Activated CD4-positive, alpha-beta T cell treated with anti-CD3 and anti-CD28 coated beads for 36 hours (primary cell): ENCODE data around the gene PRSS8. TPM values are rescaled to one million over a fixed set of nuclear protein-coding genes. Genes with fewer than 3 reads are reported as not detected.

Source experiments
- ATAC-seq: fragments of 200-7000 bp; cut with Tn5 transposase; one replicate; pipeline ENCODE4 v1.10.0; 2021; ENCODE audit warnings: mild to moderate bottlenecking, moderate library complexity
- CTCF ChIA-PET: fragments of 350-600 bp; sonication (Branson Sonifier 250); formaldehyde crosslinking; loops from one replicate; lab custom pipeline; 2021; ENCODE audit warnings: antibody characterized with exemption; lab: Charles Lee
- POLR2A ChIA-PET: fragments of 350-600 bp; sonication (Branson Sonifier 250); formaldehyde crosslinking; loops from one replicate; lab custom pipeline; 2021; ENCODE audit warnings: antibody characterized with exemption, inconsistent platforms; lab: Charles Lee
- DNase-seq: peaks from one replicate; pipeline ENCODE4 v3.0.0-alpha.2; 2020
- H3K27ac Mint-ChIP-seq: one replicate; pipeline ENCODE4 v1.8.0; 2021; ENCODE audit warnings: mixed read lengths
- H3K27me3 Mint-ChIP-seq: one replicate; pipeline ENCODE4 v1.8.0; 2021; ENCODE audit warnings: mixed read lengths
- H3K36me3 Mint-ChIP-seq: one replicate; pipeline ENCODE4 v1.8.0; 2021; ENCODE audit warnings: low read depth, mixed read lengths
- H3K4me1 Mint-ChIP-seq: one replicate; pipeline ENCODE4 v1.8.0; 2021; ENCODE audit warnings: mixed read lengths
- H3K4me3 Mint-ChIP-seq: one replicate; pipeline ENCODE4 v1.8.0; 2021; ENCODE audit warnings: mild to moderate bottlenecking, moderate library complexity, mixed read lengths
- H3K9me3 Mint-ChIP-seq: one replicate; pipeline ENCODE4 v1.8.0; 2021; ENCODE audit warnings: low read depth, mixed read lengths
- intact Hi-C, 2 experiments: fragments of 100-400 bp; cut with DNase I in 1 of 2; cut with micrococcal nuclease in 1 of 2; formaldehyde crosslinking; loops; one replicate each; pipeline versions ENCODE4 v1.14.2 to v1.15.1; 2022 to 2024; cut with DNase I, micrococcal nuclease
- total RNA-seq, 2 experiments: library from RNA; stranded (reverse); gene quantifications; one replicate each; pipeline ENCODE4 v1.2.3, GENCODE V29; 2021

The PRSS8 gene
- total RNA-seq, 2 experiments from 2014 or later: not detected

DNA sequence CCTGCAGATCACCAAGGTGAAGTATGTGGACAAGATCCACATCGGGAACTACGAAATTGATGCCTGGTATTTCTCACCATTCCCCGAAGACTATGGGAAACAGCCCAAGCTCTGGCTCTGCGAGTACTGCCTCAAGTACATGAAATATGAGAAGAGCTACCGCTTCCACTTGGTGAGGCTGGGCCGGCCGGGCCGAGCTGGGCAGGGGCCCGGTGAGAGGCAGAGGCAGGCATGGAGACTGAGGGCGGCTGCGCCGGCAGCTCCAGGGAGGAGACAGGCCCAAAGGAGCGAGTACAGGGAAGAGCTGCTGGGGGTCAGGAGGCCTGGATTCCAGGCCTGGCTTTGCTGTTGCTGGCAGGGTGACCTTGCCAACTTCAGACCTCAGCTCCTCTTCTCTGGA is 8.3 kb downstream of the PRSS8 start:
- DNase-seq: no peak
- no peak overlapping the region for H3K4me3 Mint-ChIP-seq
- ATAC-seq: no peak
- H3K9me3 Mint-ChIP-seq: no peaks in the 10 kb centered on the region
- ChIA-PET CTCF (interaction anchor here (1.5 kb wide), 1 partner anchor 15 kb away, joined by 7 read pairs; no protein-coding TSS in a partner anchor), POLR2A (interaction anchor here (0.6 to 0.7 kb wide), 2 partner anchors 56 to 254 kb away, joined by 3 read pairs; no protein-coding TSS in a partner anchor)
- H3K27me3 Mint-ChIP-seq: no peaks in the 10 kb centered on the region
- H3K4me1 Mint-ChIP-seq: no peaks in the 10 kb centered on the region
- intact Hi-C loops: no loop called here
- peaks cover 30% of the 10 kb centered on the region for H3K36me3 Mint-ChIP-seq
- no peak overlapping the region for H3K27ac Mint-ChIP-seq

DNA sequence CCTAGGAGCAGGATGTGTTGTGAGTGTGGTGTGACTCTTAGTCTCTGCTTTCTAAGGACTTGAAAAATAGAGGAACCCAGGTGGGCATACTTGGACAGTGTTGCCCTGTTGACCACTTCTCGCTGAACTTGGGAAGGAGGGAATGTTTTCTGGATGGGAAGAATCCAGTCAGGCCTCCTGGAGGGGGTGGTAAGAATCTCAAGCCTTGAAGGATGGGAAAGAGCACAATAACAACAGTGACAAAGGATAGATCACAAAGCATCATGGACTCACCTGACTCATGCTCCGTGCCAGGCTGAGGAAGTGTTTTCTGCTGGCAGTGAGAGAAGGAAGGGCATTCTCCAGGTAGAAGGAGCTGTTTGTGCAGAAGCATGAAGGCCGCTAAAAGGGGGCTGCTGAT is 9.7 kb downstream of the PRSS8 start:
- intact Hi-C loops: no loop called here
- POLR2A ChIA-PET: interaction anchor here (1.1 kb wide), 1 partner anchor 144 kb away, joined by 3 read pairs; no protein-coding TSS in a partner anchor
- H3K36me3 Mint-ChIP-seq: peaks cover 34% of the 10 kb centered on the region

DNA sequence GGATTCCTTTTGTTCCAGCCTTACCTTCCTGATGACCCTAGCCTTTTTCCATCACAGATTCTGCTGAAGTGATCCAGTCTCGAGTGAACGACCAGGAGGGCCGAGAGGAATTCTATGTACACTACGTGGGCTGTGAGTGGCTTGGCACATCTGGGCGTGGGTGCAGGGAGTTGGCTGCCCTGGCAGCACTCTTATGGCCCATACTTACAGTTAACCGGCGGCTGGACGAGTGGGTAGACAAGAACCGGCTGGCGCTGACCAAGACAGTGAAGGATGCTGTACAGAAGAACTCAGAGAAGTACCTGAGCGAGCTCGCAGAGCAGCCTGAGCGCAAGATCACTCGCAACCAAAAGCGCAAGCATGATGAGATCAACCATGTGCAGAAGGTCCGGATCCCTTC is 15.4 kb downstream of the PRSS8 start:
- intact Hi-C loops: no loop called here
- H3K4me1 Mint-ChIP-seq: peaks cover 11% of the 10 kb centered on the region
- H3K27me3 Mint-ChIP-seq: no peaks in the 10 kb centered on the region
- no peak overlapping the region for H3K4me3 Mint-ChIP-seq
- ATAC-seq (no peak), DNase-seq (no peak)
- CTCF ChIA-PET: interaction anchor here (0.8 to 2.7 kb wide), 2 partner anchors 22 to 23 kb away, joined by 3 to 14 read pairs; no protein-coding TSS in a partner anchor
- no peaks in the 10 kb centered on the region for H3K9me3 Mint-ChIP-seq
- POLR2A ChIA-PET: interaction anchor here (1.6 kb wide), 1 partner anchor 22 kb away, joined by 4 read pairs; no protein-coding TSS in a partner anchor
- H3K36me3 Mint-ChIP-seq: peaks cover 42% of the 10 kb centered on the region
- no peak overlapping the region for H3K27ac Mint-ChIP-seq

More for the DNA sequence above, 9.7 kb downstream of the PRSS8 start:
- Mint-ChIP-seq H3K4me1 (no peaks in the 10 kb centered on the region), H3K27me3 (no peaks in the 10 kb centered on the region), H3K27ac (peak overlapping the region; percentile 10), H3K4me3 (no peak overlapping the region), H3K9me3 (no peaks in the 10 kb centered on the region)
- CTCF ChIA-PET: no interaction called here
- ATAC-seq (no peak), DNase-seq (no peak)

DNA sequence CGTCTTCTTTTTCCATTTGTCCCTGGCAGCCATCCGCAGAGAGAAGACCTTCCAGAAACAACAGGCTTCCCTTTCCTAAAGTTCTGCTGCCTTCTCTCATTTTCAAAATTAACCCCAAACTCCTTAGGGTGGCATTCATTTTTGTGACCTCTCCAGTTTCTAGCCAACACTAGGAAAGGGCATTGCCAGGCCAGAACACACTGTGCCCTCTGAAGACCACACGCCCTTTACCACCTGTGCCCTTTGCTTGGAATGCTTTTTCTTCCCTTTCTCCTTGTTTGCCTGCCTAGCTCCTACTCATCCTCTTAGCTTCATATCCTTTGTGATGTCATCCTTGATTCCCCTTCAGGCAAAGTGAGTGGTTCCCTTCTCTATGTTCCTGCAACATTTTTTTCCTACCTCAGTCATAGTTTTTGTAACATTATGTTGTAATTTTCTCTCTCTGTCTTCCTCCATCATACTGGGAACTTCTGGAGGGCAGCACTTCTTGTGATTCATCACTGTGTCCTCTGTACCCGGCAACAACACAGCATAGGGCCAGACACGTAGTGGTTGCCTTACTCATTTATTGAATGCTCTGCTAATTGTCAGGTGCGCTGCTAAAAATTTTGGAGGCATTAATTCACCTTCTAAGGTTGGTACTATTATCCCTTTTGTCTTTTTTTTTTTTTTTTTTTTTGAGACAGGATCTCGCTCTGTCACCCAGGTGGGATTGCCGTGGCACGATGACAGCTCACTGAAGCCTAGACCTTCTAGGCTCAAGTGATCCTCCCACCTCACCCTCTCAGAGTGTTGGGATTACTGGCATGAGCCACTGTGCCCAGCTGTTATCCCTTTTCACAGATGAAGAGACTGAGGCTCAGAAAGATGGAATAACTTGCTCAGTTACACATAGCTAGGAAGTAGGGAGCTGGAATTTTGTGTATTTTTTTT is 17.0 kb downstream of the PRSS8 start:
- CTCF ChIA-PET: interaction anchor here (0.6 to 3.3 kb wide), 4 partner anchors 23 to 52 kb away, joined by 3 to 28 read pairs (median 7); partner anchors contain the start of genes ZNF646 and ZNF668
- Mint-ChIP-seq H3K27ac (peak overlapping the region; percentile 83), H3K36me3 (peaks cover 33% of the 10 kb centered on the region), H3K9me3 (no peaks in the 10 kb centered on the region), H3K4me1 (peaks cover 14% of the 10 kb centered on the region), H3K4me3 (peak overlapping the region; percentile 88), H3K27me3 (no peaks in the 10 kb centered on the region)
- intact Hi-C loops: no loop called here
- POLR2A ChIA-PET: interaction anchor here (1.0 to 1.8 kb wide), 9 partner anchors 11 to 756 kb away, joined by 3 to 26 read pairs (median 5); partner anchors contain the start of genes BCKDK, FUS, VKORC1 and ZNF267
- ATAC-seq (no peak), DNase-seq (no peak)

DNA sequence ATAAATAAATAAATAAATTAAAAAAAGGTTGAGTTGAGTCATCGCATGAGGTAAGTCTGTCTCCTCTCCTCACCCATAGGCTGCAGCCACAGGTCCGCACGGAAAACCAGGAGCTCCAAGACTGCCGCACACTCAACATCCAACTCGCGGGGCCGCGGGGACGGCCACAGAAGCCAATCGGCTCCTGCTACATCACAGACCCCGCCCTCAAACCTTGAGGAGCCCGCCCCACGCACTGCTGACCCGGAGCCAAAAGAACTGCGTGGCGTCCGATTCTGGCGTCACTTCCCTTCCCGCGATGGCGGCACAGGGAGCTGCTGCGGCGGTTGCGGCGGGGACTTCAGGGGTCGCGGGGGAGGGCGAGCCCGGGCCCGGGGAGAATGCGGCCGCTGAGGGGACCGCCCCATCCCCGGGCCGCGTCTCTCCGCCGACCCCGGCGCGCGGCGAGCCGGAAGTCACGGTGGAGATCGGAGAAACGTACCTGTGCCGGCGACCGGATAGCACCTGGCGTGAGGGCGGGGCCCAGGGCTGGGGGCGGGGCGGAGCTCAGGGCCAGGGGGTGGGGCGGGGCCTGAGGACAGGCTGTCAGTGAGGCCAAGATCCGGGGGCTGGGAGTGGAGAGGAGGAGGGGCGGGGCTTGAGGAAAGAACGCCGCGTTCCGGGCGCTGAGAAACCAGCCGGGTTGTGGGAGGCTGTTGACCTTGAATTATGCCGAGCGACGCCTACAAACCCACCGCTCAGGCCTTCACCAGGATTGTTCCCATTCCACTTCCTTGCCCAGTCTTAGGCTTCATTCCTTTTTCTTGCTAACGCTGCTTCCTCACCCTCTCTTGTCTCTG is 17.9 kb downstream of the PRSS8 start, which contains the start of gene KAT8:
KAT8 (plus strand) TSS at position 281 of the 839 bp plus-strand sequence; CDS start at position 299, 18 bp downstream.
- peak within 1 kb of the TSS; percentile 88 for H3K4me3 Mint-ChIP-seq
- intact Hi-C loops: loop anchor here (1.0 to 2.0 kb wide), 11 partner anchors 23 to 583 kb away; partner anchors contain the start of genes VKORC1 (in 2 of the 2), ZNF646 (in 2 of the 2), ZNF668 (in 2 of the 2) and ARMC5 (in 1 of the 2)
- no peaks in the 10 kb centered on the region for H3K9me3 Mint-ChIP-seq
- peak within 1 kb of the TSS; percentile 83 for H3K27ac Mint-ChIP-seq
- CTCF ChIA-PET: interaction anchor here (0.6 to 3.3 kb wide), 7 partner anchors 22 to 148 kb away, joined by 3 to 28 read pairs (median 4); partner anchors contain the start of genes ZNF646 and ZNF668
- H3K36me3 Mint-ChIP-seq: peaks cover 33% of the 10 kb centered on the region
- DNase-seq (peak; percentile 99), ATAC-seq (peak; percentile 93)
- H3K4me1 Mint-ChIP-seq: peaks cover 14% of the 10 kb centered on the region
- POLR2A ChIA-PET: interaction anchor here (0.6 to 1.8 kb wide), 12 partner anchors 10 to 757 kb away, joined by 3 to 26 read pairs (median 4); partner anchors contain the start of genes BCKDK, FUS, VKORC1 and ZNF267
- H3K27me3 Mint-ChIP-seq: no peaks in the 10 kb centered on the region

DNA sequence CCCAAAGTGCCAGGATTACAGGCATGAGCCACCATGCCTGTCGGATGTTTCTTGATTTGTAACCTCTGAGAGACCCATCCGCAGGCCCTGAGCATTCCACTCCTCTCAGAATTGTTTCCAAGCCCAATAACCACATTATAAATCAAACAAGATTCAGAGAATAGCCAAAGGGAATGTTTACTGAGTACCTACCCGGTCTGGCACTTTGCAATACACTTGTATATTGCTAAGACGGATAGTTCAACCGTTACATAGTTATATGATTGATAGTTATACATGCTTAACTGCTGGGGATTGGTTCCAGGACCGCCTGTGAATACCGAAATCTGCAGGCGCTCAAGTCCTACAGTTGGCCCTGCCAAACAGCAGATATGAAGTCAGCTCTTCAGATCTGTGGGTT is 21.1 kb downstream of the PRSS8 start:
- DNase-seq (no peak), ATAC-seq (no peak)
- H3K27ac Mint-ChIP-seq: no peak overlapping the region
- H3K36me3 Mint-ChIP-seq: peaks cover 34% of the 10 kb centered on the region
- POLR2A ChIA-PET: interaction anchor here (0.7 kb wide), 1 partner anchor 17 kb away, joined by 5 read pairs; no protein-coding TSS in a partner anchor
- H3K4me1 Mint-ChIP-seq: peaks cover 20% of the 10 kb centered on the region
- no peaks in the 10 kb centered on the region for H3K9me3 Mint-ChIP-seq
- H3K27me3 Mint-ChIP-seq: no peaks in the 10 kb centered on the region
- intact Hi-C loops: no loop called here
- CTCF ChIA-PET: interaction anchor here (0.6 to 0.9 kb wide), 2 partner anchors 27 to 32 kb away, joined by 3 to 5 read pairs; no protein-coding TSS in a partner anchor
- no peak overlapping the region for H3K4me3 Mint-ChIP-seq

DNA sequence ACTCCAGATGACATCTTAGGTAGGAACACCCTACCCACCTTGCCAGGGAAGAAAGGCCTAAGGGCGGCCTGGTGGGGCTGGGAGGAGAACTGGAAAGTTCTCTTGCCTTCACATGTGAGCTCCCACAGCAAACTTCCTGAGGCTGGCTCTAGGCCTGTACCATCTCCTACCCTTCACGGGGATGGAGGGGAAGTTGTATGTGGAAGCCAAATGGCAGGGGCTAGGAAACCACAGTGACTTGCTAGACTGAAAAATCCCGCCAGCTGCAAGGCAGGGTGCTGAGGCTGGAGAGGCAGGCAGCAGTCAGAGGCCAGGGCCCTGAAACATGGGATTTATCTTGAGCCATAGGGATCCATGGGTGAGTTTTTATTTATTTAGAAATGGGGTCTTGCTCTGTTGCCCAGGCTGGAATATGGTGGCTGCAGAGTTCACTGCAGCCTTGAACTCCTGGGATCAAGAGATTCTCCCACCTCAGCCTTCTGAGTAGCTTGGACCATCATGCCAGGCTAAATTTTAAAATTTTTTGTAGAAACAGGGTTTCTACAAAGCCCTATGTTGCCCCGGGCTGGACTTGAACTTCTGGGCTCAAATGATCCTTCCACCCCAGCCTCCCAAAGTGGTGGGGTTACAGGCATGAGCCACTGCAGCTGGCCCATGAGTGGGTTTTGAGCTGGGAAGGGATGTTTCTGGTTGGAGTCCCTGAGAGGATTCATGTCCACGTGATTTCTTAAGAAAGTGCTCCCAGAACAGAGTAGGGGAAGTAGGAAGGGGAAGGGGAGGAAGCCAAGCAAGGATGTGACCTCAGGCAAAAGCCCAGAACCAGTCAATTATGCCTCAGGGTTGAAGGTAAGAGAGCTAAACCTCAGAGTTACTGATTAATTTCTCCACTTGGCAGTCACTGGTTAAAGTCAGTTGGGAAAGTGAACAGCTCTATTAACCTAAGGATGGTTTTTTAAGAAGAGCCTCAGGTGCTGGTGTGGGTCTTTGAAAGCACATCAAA is 22.1 kb downstream of the PRSS8 start:
- no peaks in the 10 kb centered on the region for H3K27me3 Mint-ChIP-seq
- H3K4me3 Mint-ChIP-seq: no peak overlapping the region
- POLR2A ChIA-PET: interaction anchor here (0.5 kb wide), 1 partner anchor 13 kb away, joined by 3 read pairs; no protein-coding TSS in a partner anchor
- CTCF ChIA-PET: no interaction called here
- H3K36me3 Mint-ChIP-seq: peaks cover 29% of the 10 kb centered on the region
- no peaks in the 10 kb centered on the region for H3K9me3 Mint-ChIP-seq
- DNase-seq (no peak), ATAC-seq (no peak)
- H3K4me1 Mint-ChIP-seq: peaks cover 16% of the 10 kb centered on the region
- intact Hi-C loops: no loop called here
- H3K27ac Mint-ChIP-seq: peak overlapping the region; percentile 59

DNA sequence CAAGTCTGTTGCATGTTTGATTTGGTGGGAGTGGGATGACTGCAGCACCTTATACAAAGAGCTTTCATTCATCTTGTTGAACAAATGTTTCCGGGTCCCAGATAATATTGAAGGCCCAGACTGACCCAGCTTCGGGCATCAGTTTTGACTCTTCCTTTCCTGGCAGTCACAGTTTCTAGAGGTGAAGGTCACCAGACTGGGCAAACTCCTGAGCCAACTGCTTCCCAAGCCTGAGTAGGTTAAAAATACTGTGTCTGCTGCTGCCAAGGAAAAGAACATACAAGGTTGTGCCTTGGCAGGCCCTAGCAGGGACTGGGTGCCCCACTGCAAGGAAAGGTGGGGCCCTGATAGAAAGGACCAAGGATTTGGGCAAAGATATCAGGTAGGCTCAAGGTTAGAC is 22.8 kb downstream of the PRSS8 start:
- H3K27ac Mint-ChIP-seq: no peak overlapping the region
- intact Hi-C loops: no loop called here
- DNase-seq (no peak), ATAC-seq (no peak)
- ChIA-PET CTCF (no interaction called here), POLR2A (no interaction called here)
- H3K4me1 Mint-ChIP-seq: peaks cover 15% of the 10 kb centered on the region
- H3K27me3 Mint-ChIP-seq: no peaks in the 10 kb centered on the region
- H3K9me3 Mint-ChIP-seq: no peaks in the 10 kb centered on the region
- H3K4me3 Mint-ChIP-seq: no peak overlapping the region
- H3K36me3 Mint-ChIP-seq: peaks cover 28% of the 10 kb centered on the region

DNA sequence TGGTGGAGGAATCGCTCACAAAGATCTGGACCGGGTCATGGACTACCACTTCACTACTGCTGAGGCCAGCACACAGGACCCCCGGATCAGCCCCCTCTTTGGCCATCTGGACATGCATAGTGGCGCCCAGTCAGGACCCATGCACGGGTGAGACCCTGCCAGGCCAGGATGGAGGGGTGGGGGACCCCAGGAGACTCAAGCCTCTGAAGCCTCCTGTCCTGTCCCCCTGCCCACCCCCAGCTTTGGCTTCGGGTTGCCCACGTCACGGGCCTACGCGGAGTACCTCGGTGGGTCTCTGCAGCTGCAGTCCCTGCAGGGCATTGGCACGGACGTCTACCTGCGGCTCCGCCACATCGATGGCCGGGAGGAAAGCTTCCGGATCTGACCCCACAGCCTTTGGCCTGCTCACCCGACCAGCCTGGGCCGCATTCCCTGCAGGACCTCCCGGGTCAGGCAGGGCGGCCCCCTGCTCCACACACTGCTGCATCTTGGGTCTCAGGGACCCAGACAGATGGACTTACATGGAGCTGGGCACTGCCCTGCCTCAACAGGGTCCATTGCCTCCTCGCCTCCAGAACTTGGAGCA is 23.6 kb downstream of the PRSS8 start:
- POLR2A ChIA-PET: no interaction called here
- Mint-ChIP-seq H3K27me3 (no peaks in the 10 kb centered on the region), H3K36me3 (peaks cover 28% of the 10 kb centered on the region), H3K9me3 (no peaks in the 10 kb centered on the region), H3K4me1 (peaks cover 21% of the 10 kb centered on the region), H3K4me3 (no peak overlapping the region), H3K27ac (no peak overlapping the region)
- intact Hi-C loops: no loop called here
- no peak for DNase-seq
- CTCF ChIA-PET: interaction anchor here (0.5 to 0.6 kb wide), 2 partner anchors 32 to 137 kb away, joined by 3 read pairs; no protein-coding TSS in a partner anchor
- ATAC-seq: no peak
